K562 (cell line): Measurements from ENCODE around the gene UBXN2A. TPM values are rescaled to one million over a fixed set of nuclear protein-coding genes. Genes with fewer than 3 reads are reported as not detected.

Experiments used
- CEBPG ChIP-seq, 3 experiments: fragments of 200-800 bp in 1 of 3; sonication (Bioruptor generic) in 1 of 3; sonication (generic) in 1 of 3; formaldehyde crosslinking in 1 of 3; IDR thresholded peaks in 2 of 3; conservative IDR thresholded peaks in 1 of 3; 2 replicates each; pipeline versions ENCODE4 v1.6.1 to v1.8.0; 2016 to 2022; ENCODE audit warnings: missing compliant biosample characterization in 2 of 3, missing genetic modification characterization in 2 of 3, mild to moderate bottlenecking in 1 of 3, missing genetic modification reagents in 1 of 3
- CHD1 ChIP-seq: fragments of 200-600 bp; sonication (generic); IDR thresholded peaks from one replicate; pipeline ENCODE4 v1.6.1; 2012; ENCODE audit warnings: mild to moderate bottlenecking, moderate library complexity, low read length, inconsistent platforms
- CHD4 ChIP-seq: fragments of 200-600 bp; sonication (generic); IDR thresholded peaks from 3 replicates; pipeline ENCODE4 v1.6.1; 2012; ENCODE audit warnings: low read depth, mild to moderate bottlenecking, mixed read lengths, low read length, inconsistent platforms; ENCODE audit not compliant: insufficient read depth, insufficient replicate concordance, poor library complexity, severe bottlenecking
- CTBP1 ChIP-seq: fragments of 450-650 bp; IDR thresholded peaks from 2 replicates; pipeline ENCODE4 v1.6.1; 2016; ENCODE audit warnings: borderline replicate concordance
- NFE2 ChIP-seq: IDR thresholded peaks from 2 replicates; pipeline ENCODE4 v1.6.1; 2014; ENCODE audit warnings: antibody characterized with exemption, low read depth
- RBM15 ChIP-seq: fragments of 200-400 bp; formaldehyde crosslinking; IDR thresholded peaks from 2 replicates; pipeline ENCODE4 v1.6.1; 2018; ENCODE audit warnings: mild to moderate bottlenecking, low read length, moderate library complexity; ENCODE audit not compliant: insufficient read depth
- TGIF2 ChIP-seq: sonication (generic); formaldehyde crosslinking; IDR thresholded peaks from 2 replicates; pipeline ENCODE4 v1.8.1; 2022; ENCODE audit warnings: mild to moderate bottlenecking, missing genetic modification reagents, moderate library complexity
- ZNF668 ChIP-seq: fragments of 250-450 bp; sonication (Bioruptor Pico); IDR thresholded peaks from 2 replicates; pipeline ENCODE4 v1.8.0; 2022; ENCODE audit warnings: mild to moderate bottlenecking, inconsistent platforms
- polyA plus RNA-seq, 8 experiments: library from polyadenylated mRNA; depleted of rRNA in 4 of 8; stranded (reverse) in 5 of 8; unstranded in 3 of 8; fragments of >200 nt; fragmentation: Nextera tagmentation in 2 of 8; fragmentation: Illumina TruSeq in 1 of 8; extraction: Ambion mirVana in 2 of 8; extraction: Trizol in 1 of 8; gene quantifications; 2 replicates each; pipeline versions ENCODE4 v1.2.1 to v1.2.3, GENCODE V29; 2011 to 2014; ENCODE audit warnings: inconsistent platforms in 1 of 8, missing spikeins in 1 of 8
- total RNA-seq, 7 experiments: library from RNA; depleted of rRNA in 6 of 7; stranded (reverse); fragments of >200 nt in 6 of 7; fragmentation: Illumina TruSeq in 2 of 7; extraction: Trizol in 2 of 7; gene quantifications; 2 replicates each; pipeline versions ENCODE4 v1.2.1 to v1.2.3, GENCODE V29; 2011 to 2021; ENCODE audit warnings: low replicate concordance in 1 of 7
- TF ChIP-seq, protein P1 (sequence below): sonication (generic); formaldehyde crosslinking; IDR thresholded peaks from 2 replicates; pipeline ENCODE4 v1.8.0; 2022; ENCODE audit warnings: missing genetic modification reagents, mild to moderate bottlenecking, borderline replicate concordance
- TF ChIP-seq, protein P2 (sequence below): fragments of 450-650 bp; IDR thresholded peaks from 2 replicates; pipeline ENCODE4 v1.6.1; 2017; ENCODE audit warnings: antibody characterized with exemption
- TF ChIP-seq, protein P3 (sequence below): sonication (generic); formaldehyde crosslinking; IDR thresholded peaks from 2 replicates; pipeline ENCODE4 v1.8.1; 2022; ENCODE audit warnings: missing genetic modification reagents
- TF ChIP-seq, protein P4 (sequence below): sonication (generic); formaldehyde crosslinking; IDR thresholded peaks from 2 replicates; pipeline ENCODE4 v1.9.0; 2022; ENCODE audit warnings: mild to moderate bottlenecking, missing genetic modification reagents

The UBXN2A gene
- total and polyA plus RNA-seq, 9 of the 15 experiments (the other 6 are each of a cell fraction or from before 2014, with no cell fraction given): 3.4 to 25.6 (median 16.0) TPM

DNA sequence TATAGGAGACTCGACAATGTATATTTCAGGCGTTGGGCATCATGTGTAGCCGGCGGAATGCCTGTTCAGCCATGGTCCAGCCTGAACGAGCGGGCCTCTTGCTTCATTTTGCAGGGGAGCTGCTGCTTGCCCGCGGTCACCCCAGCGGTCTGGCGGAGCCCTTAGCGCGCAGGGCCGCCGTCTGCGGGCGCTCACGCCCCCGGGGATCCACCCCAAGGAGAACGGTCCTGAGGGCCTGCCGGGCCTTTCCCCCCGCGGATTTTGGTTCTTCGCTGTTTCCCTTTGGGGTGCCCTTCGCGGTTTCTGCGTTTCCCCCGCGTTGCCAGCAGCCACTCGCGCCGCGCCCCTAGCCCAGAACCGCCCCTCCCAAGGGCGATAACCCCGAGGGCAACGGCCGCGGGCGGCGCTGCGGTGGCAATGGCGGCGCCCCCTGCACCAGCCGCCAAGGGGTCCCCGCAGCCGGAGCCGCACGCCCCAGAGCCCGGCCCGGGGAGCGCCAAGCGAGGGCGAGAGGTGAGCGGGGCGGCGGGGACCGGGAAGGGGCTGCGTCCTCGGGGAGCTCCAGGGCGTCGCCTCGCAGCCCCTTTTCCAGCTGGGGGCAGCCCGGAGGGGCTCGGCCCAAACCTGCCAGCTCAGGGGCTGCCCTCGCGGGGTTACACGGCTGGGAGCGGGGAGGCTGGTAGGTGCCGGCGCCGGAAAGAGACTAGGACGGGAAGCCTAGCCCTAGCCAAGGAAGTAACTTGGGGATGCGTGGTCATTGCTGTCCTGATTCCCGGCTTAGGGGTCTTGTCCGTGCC is 69.6 kb downstream of the UBXN2A start, which contains the start of gene MFSD2B (continued):
- TF ChIP-seq, protein P1, sequence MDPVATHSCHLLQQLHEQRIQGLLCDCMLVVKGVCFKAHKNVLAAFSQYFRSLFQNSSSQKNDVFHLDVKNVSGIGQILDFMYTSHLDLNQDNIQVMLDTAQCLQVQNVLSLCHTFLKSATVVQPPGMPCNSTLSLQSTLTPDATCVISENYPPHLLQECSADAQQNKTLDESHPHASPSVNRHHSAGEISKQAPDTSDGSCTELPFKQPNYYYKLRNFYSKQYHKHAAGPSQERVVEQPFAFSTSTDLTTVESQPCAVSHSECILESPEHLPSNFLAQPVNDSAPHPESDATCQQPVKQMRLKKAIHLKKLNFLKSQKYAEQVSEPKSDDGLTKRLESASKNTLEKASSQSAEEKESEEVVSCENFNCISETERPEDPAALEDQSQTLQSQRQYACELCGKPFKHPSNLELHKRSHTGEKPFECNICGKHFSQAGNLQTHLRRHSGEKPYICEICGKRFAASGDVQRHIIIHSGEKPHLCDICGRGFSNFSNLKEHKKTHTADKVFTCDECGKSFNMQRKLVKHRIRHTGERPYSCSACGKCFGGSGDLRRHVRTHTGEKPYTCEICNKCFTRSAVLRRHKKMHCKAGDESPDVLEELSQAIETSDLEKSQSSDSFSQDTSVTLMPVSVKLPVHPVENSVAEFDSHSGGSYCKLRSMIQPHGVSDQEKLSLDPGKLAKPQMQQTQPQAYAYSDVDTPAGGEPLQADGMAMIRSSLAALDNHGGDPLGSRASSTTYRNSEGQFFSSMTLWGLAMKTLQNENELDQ (CRISPR knock-in tag): no peak
- peak; percentile 41; the same call in 1 of the 2 replicates for TF ChIP-seq CEBPG (CRISPR knock-in tag; IDR thresholded peaks at IDR 0.05)
- TF ChIP-seq CEBPG (tag; conservative IDR thresholded peaks at IDR 0.05 in 1 of 2, IDR thresholded peaks at IDR 0.05 in 1 of 2): peak in 1 of 2 experiments; percentile 54; a peak in 1 of 4 replicates
- TF ChIP-seq, protein P2, sequence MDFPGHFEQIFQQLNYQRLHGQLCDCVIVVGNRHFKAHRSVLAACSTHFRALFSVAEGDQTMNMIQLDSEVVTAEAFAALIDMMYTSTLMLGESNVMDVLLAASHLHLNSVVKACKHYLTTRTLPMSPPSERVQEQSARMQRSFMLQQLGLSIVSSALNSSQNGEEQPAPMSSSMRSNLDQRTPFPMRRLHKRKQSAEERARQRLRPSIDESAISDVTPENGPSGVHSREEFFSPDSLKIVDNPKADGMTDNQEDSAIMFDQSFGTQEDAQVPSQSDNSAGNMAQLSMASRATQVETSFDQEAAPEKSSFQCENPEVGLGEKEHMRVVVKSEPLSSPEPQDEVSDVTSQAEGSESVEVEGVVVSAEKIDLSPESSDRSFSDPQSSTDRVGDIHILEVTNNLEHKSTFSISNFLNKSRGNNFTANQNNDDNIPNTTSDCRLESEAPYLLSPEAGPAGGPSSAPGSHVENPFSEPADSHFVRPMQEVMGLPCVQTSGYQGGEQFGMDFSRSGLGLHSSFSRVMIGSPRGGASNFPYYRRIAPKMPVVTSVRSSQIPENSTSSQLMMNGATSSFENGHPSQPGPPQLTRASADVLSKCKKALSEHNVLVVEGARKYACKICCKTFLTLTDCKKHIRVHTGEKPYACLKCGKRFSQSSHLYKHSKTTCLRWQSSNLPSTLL: no peak
- TF ChIP-seq CHD4: no peak
- TF ChIP-seq, protein P3, sequence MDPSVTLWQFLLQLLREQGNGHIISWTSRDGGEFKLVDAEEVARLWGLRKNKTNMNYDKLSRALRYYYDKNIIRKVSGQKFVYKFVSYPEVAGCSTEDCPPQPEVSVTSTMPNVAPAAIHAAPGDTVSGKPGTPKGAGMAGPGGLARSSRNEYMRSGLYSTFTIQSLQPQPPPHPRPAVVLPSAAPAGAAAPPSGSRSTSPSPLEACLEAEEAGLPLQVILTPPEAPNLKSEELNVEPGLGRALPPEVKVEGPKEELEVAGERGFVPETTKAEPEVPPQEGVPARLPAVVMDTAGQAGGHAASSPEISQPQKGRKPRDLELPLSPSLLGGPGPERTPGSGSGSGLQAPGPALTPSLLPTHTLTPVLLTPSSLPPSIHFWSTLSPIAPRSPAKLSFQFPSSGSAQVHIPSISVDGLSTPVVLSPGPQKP: no peak
- TF ChIP-seq, protein P4, sequence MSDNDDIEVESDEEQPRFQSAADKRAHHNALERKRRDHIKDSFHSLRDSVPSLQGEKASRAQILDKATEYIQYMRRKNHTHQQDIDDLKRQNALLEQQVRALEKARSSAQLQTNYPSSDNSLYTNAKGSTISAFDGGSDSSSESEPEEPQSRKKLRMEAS: no peak
- no peak; the same call in 1 of the 2 replicates for TF ChIP-seq ZNF668 (CRISPR knock-in tag)
- peak; percentile 82; the same call in 1 of the 2 replicates for TF ChIP-seq TGIF2 (CRISPR knock-in tag)
- no peak for TF ChIP-seq NFE2
- no peak for TF ChIP-seq CTBP1
- no peak for TF ChIP-seq RBM15
- TF ChIP-seq CHD1: no peak
